IMR-90 (cell line): ENCODE results near the gene MAP7.

Experiments
- BHLHE40 ChIP-seq: fragments of 150-350 bp; IDR thresholded peaks from 2 replicates; pipeline ENCODE4 v1.6.1; 2016; ENCODE audit warnings: mild to moderate bottlenecking, low read depth, low read length
- CEBPB ChIP-seq: IDR thresholded peaks from 2 replicates; pipeline ENCODE4 v1.6.1; 2012; ENCODE audit warnings: low read depth, low read length, improper control_type of control experiment
- FOS ChIP-seq: fragments of 150-350 bp; IDR thresholded peaks from 2 replicates; pipeline ENCODE4 v1.6.1; 2016; ENCODE audit warnings: low read depth, low read length
- MAFK ChIP-seq: IDR thresholded peaks from 2 replicates; pipeline ENCODE4 v1.6.1; 2012; ENCODE audit warnings: low read depth, low read length, improper control_type of control experiment
- MAZ ChIP-seq: IDR thresholded peaks from 2 replicates; pipeline ENCODE4 v1.6.1; 2012; ENCODE audit warnings: low read depth, mild to moderate bottlenecking, low read length, improper control_type of control experiment, moderate library complexity, borderline replicate concordance
- MXI1 ChIP-seq: IDR thresholded peaks from 2 replicates; pipeline ENCODE4 v1.6.1; 2012; ENCODE audit warnings: low read depth, mild to moderate bottlenecking, low read length, moderate library complexity, borderline replicate concordance
- NFE2L2 ChIP-seq: fragments of 150-350 bp; IDR thresholded peaks from 2 replicates; pipeline ENCODE4 v1.6.1; 2016; ENCODE audit warnings: low read depth, mild to moderate bottlenecking, low read length
- POLR2A ChIP-seq: IDR thresholded peaks from 2 replicates; pipeline ENCODE4 v1.6.1; 2012; ENCODE audit warnings: mild to moderate bottlenecking, low read depth, low read length
- RCOR1 ChIP-seq: IDR thresholded peaks from 2 replicates; pipeline ENCODE4 v1.6.1; 2012; ENCODE audit warnings: mild to moderate bottlenecking, low read length, improper control_type of control experiment; ENCODE audit not compliant: insufficient replicate concordance
- RFX5 ChIP-seq: IDR thresholded peaks from 2 replicates; pipeline ENCODE4 v1.8.0; 2012; ENCODE audit warnings: low read depth, mild to moderate bottlenecking, low read length, moderate library complexity
- SMC3 ChIP-seq: fragments of 150-350 bp; IDR thresholded peaks from 2 replicates; pipeline ENCODE4 v1.6.1; 2016; ENCODE audit warnings: low read depth, mild to moderate bottlenecking, antibody characterized with exemption, low read length, moderate library complexity
- TF ChIP-seq, protein P1 (sequence below): conservative IDR thresholded peaks from 2 replicates; pipeline ENCODE4 v1.5.1; 2012; ENCODE audit warnings: mild to moderate bottlenecking, low read depth, low read length, improper control_type of control experiment
- TF ChIP-seq, protein P2 (sequence below): fragments of 150-350 bp; IDR thresholded peaks from 2 replicates; pipeline ENCODE4 v1.6.1; 2017; ENCODE audit warnings: mild to moderate bottlenecking, antibody characterized with exemption, low read length, low read depth
- TF ChIP-seq, protein P3 (sequence below): fragments of 150-350 bp; IDR thresholded peaks from 2 replicates; pipeline ENCODE4 v1.6.1; 2016; ENCODE audit warnings: low read depth, mild to moderate bottlenecking, low read length, moderate library complexity, borderline replicate concordance

GRCh38 chr6:136470044-136470443 lies 80.2 kb downstream of the MAP7 start:
- TF ChIP-seq MAZ (no peak), POLR2A (no peak), MXI1 (no peak), SMC3 (no peak), MAFK (no peak), RFX5 (no peak), NFE2L2 (no peak), RCOR1 (no peak), FOS (no peak), CEBPB (no peak), BHLHE40 (no peak)
- TF ChIP-seq, protein P1, sequence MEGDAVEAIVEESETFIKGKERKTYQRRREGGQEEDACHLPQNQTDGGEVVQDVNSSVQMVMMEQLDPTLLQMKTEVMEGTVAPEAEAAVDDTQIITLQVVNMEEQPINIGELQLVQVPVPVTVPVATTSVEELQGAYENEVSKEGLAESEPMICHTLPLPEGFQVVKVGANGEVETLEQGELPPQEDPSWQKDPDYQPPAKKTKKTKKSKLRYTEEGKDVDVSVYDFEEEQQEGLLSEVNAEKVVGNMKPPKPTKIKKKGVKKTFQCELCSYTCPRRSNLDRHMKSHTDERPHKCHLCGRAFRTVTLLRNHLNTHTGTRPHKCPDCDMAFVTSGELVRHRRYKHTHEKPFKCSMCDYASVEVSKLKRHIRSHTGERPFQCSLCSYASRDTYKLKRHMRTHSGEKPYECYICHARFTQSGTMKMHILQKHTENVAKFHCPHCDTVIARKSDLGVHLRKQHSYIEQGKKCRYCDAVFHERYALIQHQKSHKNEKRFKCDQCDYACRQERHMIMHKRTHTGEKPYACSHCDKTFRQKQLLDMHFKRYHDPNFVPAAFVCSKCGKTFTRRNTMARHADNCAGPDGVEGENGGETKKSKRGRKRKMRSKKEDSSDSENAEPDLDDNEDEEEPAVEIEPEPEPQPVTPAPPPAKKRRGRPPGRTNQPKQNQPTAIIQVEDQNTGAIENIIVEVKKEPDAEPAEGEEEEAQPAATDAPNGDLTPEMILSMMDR: no peak
- TF ChIP-seq, protein P2, sequence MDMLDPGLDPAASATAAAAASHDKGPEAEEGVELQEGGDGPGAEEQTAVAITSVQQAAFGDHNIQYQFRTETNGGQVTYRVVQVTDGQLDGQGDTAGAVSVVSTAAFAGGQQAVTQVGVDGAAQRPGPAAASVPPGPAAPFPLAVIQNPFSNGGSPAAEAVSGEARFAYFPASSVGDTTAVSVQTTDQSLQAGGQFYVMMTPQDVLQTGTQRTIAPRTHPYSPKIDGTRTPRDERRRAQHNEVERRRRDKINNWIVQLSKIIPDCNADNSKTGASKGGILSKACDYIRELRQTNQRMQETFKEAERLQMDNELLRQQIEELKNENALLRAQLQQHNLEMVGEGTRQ: no peak
- TF ChIP-seq, protein P3, sequence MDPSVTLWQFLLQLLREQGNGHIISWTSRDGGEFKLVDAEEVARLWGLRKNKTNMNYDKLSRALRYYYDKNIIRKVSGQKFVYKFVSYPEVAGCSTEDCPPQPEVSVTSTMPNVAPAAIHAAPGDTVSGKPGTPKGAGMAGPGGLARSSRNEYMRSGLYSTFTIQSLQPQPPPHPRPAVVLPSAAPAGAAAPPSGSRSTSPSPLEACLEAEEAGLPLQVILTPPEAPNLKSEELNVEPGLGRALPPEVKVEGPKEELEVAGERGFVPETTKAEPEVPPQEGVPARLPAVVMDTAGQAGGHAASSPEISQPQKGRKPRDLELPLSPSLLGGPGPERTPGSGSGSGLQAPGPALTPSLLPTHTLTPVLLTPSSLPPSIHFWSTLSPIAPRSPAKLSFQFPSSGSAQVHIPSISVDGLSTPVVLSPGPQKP: no peak
